ENCODE data around the gene OSGIN1.

The OSGIN1 gene

GRCh38 chr16:83957296-83957855 is 4.3 kb downstream of the OSGIN1 start:
- TF ChIP-seq ZFX (IDR thresholded peaks at IDR 0.05; ENCODE audit: borderline replicate concordance): no peak
- no peak for TF ChIP-seq CTCF (IDR thresholded peaks at IDR 0.05)
- no peak overlapping the region for H3K27ac ChIP-seq

GRCh38 chr16:83958137-83958845 is 5.3 kb downstream of the OSGIN1 start:
- no peak overlapping the region for H3K27ac ChIP-seq
- TF ChIP-seq CTCF (IDR thresholded peaks at IDR 0.05) (no peak), ZFX (IDR thresholded peaks at IDR 0.05; ENCODE audit: borderline replicate concordance) (no peak)

GRCh38 chr16:83958846-83959565 is 6.0 kb downstream of the OSGIN1 start:
- no peak overlapping the region for H3K27ac ChIP-seq
- TF ChIP-seq CTCF (IDR thresholded peaks at IDR 0.05) (no peak), ZFX (IDR thresholded peaks at IDR 0.05; ENCODE audit: borderline replicate concordance) (no peak)

- TF ChIP-seq CTCF (IDR thresholded peaks at IDR 0.05): no peak
- no peak for TF ChIP-seq ZFX (IDR thresholded peaks at IDR 0.05; ENCODE audit: borderline replicate concordance)
Observed at GRCh38 chr16:83959656-83960434, 6.8 kb downstream of the OSGIN1 start.

GRCh38 chr16:83960521-83961249 is 7.6 kb downstream of the OSGIN1 start:
- H3K27ac ChIP-seq: no peak overlapping the region
- TF ChIP-seq ZFX (IDR thresholded peaks at IDR 0.05; ENCODE audit: borderline replicate concordance) (no peak), CTCF (IDR thresholded peaks at IDR 0.05) (no peak)

More at GRCh38 chr16:83959656-83960434, 6.8 kb downstream of the OSGIN1 start:
- no peak overlapping the region for H3K27ac ChIP-seq

GRCh38 chr16:83961591-83961990 is 8.6 kb downstream of the OSGIN1 start:
- no peak overlapping the region for H3K27ac ChIP-seq
- TF ChIP-seq ZFX (IDR thresholded peaks at IDR 0.05; ENCODE audit: borderline replicate concordance) (no peak), CTCF (IDR thresholded peaks at IDR 0.05) (no peak)
